Measurements from ENCODE around the gene EIF2S1.
"Not testable (repeated sequence)": the region's sequence is repeated elsewhere in the genome, so short reads cannot be mapped to it uniquely, and the experiment has no call there.

The EIF2S1 gene

GRCh38 chr14:67411370-67411769 is 51.2 kb downstream of the EIF2S1 start:
- DNase-seq (ENCODE audit: low read depth in 2 of 2) = no peak

DNA sequence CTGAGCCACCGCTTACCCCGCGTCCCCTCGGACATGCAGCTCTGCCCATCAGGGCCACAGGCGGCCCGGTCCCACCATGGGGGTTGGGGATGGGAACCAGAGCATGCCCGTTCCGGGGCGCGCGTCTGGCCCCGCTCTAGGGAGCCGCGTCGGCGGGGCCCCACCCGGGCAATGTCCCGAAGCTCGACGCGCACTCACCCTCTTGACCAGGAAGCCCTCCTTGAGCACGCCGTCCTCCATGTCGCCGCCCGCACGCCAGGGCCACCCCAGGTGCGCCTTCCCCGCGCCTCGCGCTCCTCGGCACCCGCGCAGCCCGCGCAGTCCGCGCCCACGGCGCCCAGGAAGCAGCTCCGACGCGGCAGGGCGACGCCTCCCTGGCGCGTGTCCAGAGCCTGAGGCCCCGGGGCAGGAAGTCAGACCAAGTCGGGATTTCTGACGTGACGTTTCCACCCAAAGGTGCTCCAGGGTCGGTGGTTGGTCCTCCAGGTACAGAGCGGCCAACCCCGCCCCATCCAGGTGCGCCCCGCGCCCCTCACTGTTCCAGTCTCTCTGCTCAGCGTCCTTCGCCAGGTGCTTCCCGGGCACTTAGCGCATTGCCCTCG is 51.8 kb downstream of the EIF2S1 start, which contains the start of gene PLEK2:
Gene PLEK2, minus strand, starts transcription at position 346 of the 602 bp plus-strand sequence. Its CDS starts 106 bp downstream, at position 240.
- DNase-seq (ENCODE audit: low read depth in 2 of 2) = no peak

DNA sequence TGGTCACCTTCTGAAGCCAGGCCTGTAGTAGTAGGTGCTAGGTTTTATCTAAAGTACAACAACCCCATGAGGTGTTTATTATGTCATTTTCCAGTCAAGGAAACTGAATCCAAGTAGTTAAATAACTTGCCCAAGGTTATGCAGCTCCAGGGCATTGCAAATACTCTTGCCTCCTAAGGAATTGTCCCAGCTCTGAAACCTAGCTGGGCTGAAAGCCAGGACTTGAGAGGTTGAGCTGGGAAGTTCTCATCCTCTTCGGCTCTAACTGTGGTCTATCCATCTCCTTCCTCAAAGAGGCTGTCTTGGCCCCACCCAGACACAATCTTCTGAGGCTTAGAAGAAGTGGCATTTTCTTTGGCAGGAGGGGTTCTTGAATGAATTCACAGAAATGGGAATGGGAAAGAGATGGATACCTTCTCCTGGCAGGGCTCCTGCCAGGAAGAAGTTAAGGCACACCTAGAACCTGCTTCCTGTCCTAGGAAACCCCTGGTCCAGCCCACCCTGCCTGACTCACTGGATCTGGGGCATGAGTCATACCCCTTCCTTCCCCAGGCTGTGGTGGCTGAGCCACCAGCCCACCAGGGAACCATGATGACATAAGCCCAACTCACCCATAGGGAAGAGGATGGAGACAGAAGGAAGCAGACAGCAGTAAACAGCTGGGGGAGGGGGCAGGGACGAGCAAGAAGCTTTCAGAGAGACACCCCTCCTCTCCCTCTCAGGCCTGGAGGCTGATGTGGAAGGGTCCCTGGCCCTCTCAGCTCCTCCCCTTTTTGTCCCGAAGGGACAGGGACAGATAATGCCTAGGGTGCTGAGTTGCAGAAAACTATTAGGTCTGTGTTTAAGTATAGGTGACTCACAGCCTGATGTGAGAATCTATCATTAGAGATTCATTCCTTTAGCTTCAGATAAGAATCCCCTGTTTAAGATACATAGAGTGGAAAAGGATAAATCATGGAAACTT is 54.0 kb downstream of the EIF2S1 start:
- DNase-seq (ENCODE audit: low read depth in 2 of 2) = no peak

GRCh38 chr14:67415610-67416009 is 55.5 kb downstream of the EIF2S1 start:
- not testable (repeated sequence) for DNase-seq (ENCODE audit: low read depth in 2 of 2)

GRCh38 chr14:67416085-67416484 is 56.0 kb downstream of the EIF2S1 start:
- no peak for DNase-seq (ENCODE audit: low read depth in 2 of 2)

GRCh38 chr14:67416810-67417209 is 56.7 kb downstream of the EIF2S1 start:
- DNase-seq (ENCODE audit: low read depth in 2 of 2) = no peak

DNA sequence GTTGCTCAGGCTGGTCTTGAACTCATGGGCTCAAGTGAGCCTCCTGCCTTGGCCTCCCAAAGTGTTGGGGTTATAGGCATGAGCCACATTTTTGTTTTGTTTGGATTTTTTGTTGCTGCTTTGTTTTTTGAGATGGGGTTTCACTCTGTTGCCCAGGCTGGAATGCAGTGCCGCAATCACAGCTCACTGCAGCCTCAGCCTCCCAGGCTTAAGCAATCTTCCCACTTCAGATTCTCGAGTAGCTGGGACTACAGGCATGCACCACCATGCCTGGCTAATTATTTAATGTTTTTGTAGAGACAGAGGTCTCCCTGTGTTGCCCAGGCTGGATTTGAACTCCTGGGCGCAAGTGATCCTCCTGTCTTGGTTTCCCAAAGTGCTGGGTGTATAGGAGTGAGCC is 57.5 kb downstream of the EIF2S1 start:
- DNase-seq (ENCODE audit: low read depth in 2 of 2) = no peak

- no peak for DNase-seq (ENCODE audit: low read depth in 2 of 2)
These were observed 58.5 kb downstream of the EIF2S1 start for GRCh38 chr14:67418401-67419191.

GRCh38 chr14:67420102-67420739 is 60.1 kb downstream of the EIF2S1 start:
- DNase-seq (ENCODE audit: low read depth in 2 of 2) = no peak

- no peak for DNase-seq (ENCODE audit: low read depth in 2 of 2)
These were observed 61.5 kb downstream of the EIF2S1 start for GRCh38 chr14:67421356-67422224.

DNA sequence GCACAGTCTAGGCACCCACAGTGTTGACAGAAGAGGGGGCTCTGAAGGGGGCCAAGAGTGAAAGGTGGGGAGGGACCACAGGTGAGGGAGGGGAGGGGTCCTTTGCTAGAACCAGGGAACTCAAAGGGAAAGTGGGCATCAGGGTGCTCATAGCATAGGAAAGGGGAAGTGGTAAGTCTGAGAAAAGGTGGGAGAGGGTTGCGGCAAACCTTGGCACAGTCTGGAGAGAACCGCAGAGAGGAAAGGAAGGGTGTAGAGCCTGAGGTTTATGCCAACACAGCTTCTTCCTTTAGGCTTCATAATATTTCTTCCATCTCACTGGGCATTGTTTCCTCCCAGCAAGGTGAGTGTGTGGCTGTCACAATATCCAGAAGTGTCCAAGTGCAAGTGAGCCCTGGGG is 63.3 kb downstream of the EIF2S1 start:
- no peak for DNase-seq (ENCODE audit: low read depth in 2 of 2)

DNA sequence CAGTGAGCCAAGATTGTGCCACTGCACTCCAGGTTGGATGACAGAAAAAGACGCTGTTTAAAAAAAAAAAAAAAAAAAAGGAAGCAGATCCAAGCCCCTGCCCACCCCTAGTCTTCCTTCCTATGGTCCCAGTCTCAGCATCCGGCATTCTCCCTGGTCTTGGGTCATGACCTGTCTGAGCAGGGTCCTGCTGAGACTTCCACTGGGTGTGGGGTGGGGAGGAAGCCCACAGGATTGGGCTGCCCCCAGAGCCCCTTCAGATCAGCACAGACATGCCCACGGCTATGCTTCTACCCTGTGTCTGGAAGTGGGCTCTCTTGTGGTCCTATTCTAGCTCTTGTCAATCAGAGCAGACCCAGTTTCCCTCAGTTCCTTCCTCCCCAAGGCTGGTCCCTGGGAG is 64.4 kb downstream of the EIF2S1 start:
- no peak for DNase-seq (ENCODE audit: low read depth in 2 of 2)

GRCh38 chr14:67425608-67426007 is 65.5 kb downstream of the EIF2S1 start:
- DNase-seq (ENCODE audit: low read depth in 2 of 2) = no peak

DNA sequence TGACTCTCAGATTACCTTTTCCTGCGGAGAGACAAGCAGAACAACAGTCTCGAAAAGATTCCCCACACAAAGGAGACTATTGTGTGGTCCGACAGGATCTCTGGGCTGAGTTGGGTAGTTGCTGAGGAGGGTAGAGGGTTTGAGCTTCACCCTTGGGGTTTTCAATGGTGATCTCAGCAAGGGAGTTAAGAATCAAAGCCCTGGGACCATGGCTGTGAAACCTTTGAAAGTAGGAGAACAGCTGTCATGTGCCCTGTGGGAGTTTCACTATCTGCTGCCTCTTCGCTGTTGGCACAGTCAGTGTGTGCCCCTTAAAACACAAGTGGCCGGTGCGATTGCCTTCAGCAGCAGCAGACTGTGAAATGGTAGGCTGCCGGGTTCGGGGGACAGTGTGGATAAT is 66.0 kb downstream of the EIF2S1 start:
- DNase-seq (ENCODE audit: low read depth in 2 of 2) = no peak

DNA sequence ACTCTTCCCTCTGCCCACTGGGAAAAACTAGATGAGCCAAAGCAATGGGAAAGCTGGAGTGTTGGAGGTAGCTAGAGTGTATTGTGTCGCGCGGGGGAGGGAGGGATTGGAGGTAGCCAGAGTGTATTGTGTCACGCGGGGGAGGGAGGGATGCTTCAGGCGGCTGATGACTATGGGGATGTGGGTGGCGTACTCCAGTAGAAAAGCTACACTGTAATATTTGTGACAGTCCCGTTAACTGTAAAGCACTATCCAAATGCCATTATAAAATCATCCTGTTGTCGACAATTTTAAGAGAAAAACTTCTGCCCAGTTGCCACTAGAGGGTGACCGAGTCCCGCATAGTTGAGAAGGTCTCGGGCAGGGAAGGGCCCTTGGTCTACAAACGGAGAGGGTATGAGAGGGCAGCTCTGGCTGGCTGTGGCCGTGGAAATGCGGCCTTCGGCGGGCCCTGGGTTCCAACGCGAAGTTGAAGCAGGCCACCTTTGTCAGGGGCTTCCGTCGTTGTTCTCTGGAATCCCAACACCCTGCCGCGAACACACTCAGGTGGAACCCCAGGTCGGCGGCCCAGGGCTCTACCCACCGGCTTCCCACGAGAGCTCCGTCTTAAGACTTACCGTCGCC is 67.0 kb downstream of the EIF2S1 start:
- DNase-seq (ENCODE audit: low read depth in 2 of 2) = peak; percentile 42 to 47

DNA sequence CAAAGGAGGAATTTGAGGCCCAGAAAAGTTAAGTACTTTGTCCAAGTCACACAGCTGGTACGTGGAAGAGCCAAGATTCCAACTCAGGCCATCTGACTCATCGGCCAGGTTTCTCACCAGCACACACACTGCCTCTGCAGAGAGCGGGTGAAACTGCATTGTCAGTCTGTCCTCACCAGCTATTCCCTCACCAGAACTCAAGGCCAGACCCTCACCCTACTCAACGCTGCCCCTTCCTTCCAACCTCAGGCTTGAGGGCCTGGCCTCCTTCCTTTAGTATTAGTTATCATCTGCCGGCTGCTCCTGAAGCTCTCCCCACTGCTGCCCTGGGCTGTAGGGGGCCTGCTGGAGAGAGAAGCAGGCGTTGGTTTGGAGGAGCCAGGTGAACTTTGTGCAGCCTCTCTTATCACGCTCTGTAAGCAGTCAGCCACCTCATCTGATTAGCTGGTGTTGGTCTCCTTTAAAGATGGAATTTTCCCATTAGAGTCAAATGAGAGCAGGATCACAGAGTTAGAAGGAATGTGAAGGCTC is 68.4 kb downstream of the EIF2S1 start:
- no peak for DNase-seq (ENCODE audit: low read depth in 2 of 2)

- no peak for DNase-seq (ENCODE audit: low read depth in 2 of 2)
These were observed 69.5 kb downstream of the EIF2S1 start for GRCh38 chr14:67429510-67430205.

DNA sequence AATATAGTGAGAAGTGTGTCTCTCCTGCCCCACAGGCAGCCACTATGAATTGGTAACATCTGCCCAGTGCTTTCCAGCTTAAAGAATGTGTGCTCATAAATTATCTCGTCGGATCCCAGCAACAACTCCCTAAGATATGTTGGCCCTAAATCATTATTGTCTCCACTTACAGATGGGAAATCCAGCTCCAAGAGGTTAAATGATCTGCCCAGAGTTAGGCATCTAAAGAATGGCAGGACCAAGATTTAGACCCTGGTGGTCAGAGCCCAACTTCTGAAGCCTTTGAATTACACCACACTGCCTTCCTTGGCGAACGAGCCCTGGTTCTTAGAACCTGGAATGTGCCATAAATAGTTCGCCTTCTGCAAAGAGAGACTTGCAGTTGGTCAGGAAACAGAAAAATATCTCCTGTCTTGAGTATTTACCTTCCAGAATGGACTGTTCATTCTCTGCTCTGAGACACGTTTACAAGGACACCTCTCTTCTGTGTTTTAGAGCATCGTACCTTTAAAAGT is 72.0 kb downstream of the EIF2S1 start:
- no peak for DNase-seq (ENCODE audit: low read depth in 2 of 2)

GRCh38 chr14:67435603-67436002 is 75.5 kb downstream of the EIF2S1 start:
- no peak for DNase-seq (ENCODE audit: low read depth in 2 of 2)
